ENCODE results near the gene ADIRF.
"Not testable (repeated sequence)": the region's sequence is repeated elsewhere in the genome, so short reads cannot be mapped to it uniquely, and the experiment has no call there.

ADIRF gene

GRCh38 chr10:86961481-86962091, 6.7 kb upstream of the ADIRF start:
- DNase-seq: peak; percentile 80

GRCh38 chr10:86962136-86962980, 5.9 kb upstream of the ADIRF start:
- no peak for DNase-seq

GRCh38 chr10:86962981-86963310, 5.3 kb upstream of the ADIRF start:
- no peak for DNase-seq

- no peak for DNase-seq
Measured at GRCh38 chr10:86963341-86963919, 4.9 kb upstream of the ADIRF start.

- no peak for DNase-seq
Measured at GRCh38 chr10:86964061-86964846, 4.0 kb upstream of the ADIRF start.

- DNase-seq: no peak
Measured at GRCh38 chr10:86964847-86965190, 3.5 kb upstream of the ADIRF start.

GRCh38 chr10:86965986-86966654, 2.2 kb upstream of the ADIRF start:
- DNase-seq: no peak

GRCh38 chr10:86967481-86967941, 771 bp upstream of the ADIRF start:
- no peak for DNase-seq

GRCh38 chr10:86968994-86969355, 693 bp downstream of the ADIRF start:
- DNase-seq: no peak

- peak; percentile 71 for DNase-seq
Measured at GRCh38 chr10:86969421-86970041, 1.2 kb downstream of the ADIRF start.

- DNase-seq: peak; percentile 83
Measured at GRCh38 chr10:86970162-86970981, 2.1 kb downstream of the ADIRF start.

- no peak for DNase-seq
Measured at GRCh38 chr10:86970982-86971231, 2.6 kb downstream of the ADIRF start.

GRCh38 chr10:86971232-86971991, 3.1 kb downstream of the ADIRF start:
- peak; percentile 90 for DNase-seq

GRCh38 chr10:86972613-86973380, 4.5 kb downstream of the ADIRF start:
- DNase-seq: no peak

- DNase-seq: no peak
Measured at GRCh38 chr10:86974484-86974883, 6.2 kb downstream of the ADIRF start.

GRCh38 chr10:86976362-86977056, 8.2 kb downstream of the ADIRF start:
- DNase-seq: no peak

GRCh38 chr10:86978457-86978856, 10.2 kb downstream of the ADIRF start:
- not testable (repeated sequence) for DNase-seq

GRCh38 chr10:86979296-86979818, 11.1 kb downstream of the ADIRF start:
- DNase-seq: no peak

GRCh38 chr10:86979977-86980448, 11.7 kb downstream of the ADIRF start:
- DNase-seq: no peak

Measured in NCI-H146 (cell line).